GM21619 (cell line): ENCODE data around the gene MRGPRX1.
"Not testable (repeated sequence)": the region's sequence is repeated elsewhere in the genome, so short reads cannot be mapped to it uniquely, and the experiment has no call there.

Experiments used
- ATAC-seq: cut with Tn5 transposase; IDR thresholded peaks from one replicate; pipeline ENCODE4 v1.9.1; 2021; ENCODE audit not compliant: unreplicated experiment

MRGPRX1 gene

GRCh38 chr11:18939314-18939713, at the start of gene MRGPRX1:
TSS of gene MRGPRX1 (minus strand) at chr11:18939414. CDS start at chr11:18934784, 4,630 bp downstream.
- ATAC-seq, result no peak

DNA sequence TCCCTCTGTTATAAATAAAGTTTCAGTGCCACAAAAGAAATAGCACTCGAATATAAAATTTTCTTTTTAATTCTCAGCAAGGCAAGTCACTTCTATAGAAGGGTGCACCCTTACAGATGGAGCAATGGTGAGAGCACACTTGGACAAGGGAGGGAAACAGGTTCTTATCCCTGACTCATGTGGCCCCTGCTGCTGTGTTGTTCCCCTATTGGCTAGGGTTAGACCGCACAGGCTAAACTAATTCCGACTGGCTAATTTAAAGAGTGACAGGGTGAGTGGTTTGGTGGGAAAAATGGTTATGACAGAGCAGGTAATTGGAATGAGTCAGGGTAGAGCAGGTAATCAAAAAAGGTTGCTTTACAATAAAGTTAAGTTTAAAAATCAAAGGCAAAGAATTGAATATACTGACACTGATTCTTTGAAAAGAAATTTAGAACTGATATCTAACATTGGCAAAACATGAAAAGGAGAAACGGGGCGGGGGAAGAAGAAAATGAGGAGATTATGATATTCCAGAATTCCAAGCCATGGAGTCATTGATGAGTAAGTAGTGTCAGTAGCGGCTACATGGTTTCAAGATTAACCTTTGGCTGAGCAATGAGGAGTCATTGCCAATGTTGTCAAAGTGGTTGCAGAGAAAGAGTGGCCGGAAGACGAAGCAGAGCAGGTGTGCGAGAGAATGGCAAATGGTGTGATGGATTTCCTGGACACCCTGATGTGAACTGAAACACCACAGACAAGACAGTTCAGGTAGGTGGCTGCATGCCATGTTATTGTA, 48.4 kb upstream of the MRGPRX1 start:
- ATAC-seq, result no peak

DNA sequence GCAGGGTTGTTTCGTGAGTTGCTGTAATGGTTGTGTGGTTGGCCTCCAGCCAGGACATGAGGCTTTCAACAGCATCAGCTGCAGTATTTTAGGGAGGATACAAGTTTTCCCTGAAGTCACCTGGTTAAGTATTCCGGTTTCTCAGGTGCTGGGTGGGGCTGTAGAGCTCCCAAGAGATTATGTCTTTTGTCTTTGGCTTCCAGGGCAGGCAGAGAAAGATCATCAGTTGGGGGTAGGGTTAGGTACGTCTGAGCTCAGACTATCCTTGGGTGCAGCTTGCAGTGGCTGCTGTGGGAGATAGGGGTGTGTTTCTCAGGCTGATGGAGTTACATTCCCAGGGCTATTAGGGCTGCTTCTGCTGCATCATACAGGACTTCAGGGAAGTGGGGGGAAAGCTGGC, 47.5 kb upstream of the MRGPRX1 start:
- no peak for ATAC-seq

GRCh38 chr11:18981897-18982296, 42.7 kb upstream of the MRGPRX1 start:
- no peak for ATAC-seq

- ATAC-seq, result no peak
These were observed 35.0 kb upstream of the MRGPRX1 start for GRCh38 chr11:18974192-18974591.

DNA sequence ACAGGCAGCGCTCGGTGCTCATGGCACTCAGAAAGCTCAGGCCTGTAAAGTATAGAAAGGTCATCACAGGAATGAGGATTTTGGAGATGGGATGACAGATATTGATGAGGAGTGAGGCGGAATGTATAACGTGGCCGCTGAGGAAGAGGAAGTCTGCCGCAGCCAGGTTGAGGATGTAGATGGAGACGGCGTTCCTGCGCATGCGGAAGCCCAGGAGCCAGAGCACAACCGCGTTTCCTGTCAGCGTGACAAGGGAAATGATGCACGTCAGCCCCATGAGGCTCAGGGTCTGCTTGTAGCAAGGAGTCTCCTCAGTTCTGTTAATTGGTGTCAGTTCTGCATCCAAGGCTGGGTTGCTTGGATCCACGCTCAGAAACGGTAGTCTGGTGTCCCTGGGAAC, 33.1 kb upstream of the MRGPRX1 start:
- no peak for ATAC-seq

- ATAC-seq, result no peak
These were observed 30.5 kb upstream of the MRGPRX1 start for GRCh38 chr11:18969720-18970119.

- ATAC-seq, result no peak
These were observed 19.2 kb upstream of the MRGPRX1 start for GRCh38 chr11:18958221-18958910.

DNA sequence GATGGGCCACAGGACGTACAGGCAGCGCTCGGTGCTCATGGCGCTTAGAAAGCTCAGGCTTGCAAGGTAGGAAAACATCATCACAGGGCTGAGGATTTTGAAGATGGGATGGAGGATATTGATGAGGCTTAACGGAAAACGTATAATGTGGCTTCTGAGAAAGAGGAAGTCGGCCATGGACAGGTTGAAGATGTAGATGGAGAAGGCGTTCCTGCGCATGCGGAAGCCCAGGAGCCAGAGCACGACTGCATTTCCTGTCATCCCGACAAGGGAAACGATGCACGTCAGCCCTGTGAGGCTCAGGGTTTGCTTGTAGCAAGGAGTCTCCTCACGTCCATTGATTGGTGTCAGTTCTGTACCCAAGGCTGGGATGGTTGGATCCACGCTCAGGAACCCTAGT, 17.4 kb upstream of the MRGPRX1 start:
- no peak for ATAC-seq

DNA sequence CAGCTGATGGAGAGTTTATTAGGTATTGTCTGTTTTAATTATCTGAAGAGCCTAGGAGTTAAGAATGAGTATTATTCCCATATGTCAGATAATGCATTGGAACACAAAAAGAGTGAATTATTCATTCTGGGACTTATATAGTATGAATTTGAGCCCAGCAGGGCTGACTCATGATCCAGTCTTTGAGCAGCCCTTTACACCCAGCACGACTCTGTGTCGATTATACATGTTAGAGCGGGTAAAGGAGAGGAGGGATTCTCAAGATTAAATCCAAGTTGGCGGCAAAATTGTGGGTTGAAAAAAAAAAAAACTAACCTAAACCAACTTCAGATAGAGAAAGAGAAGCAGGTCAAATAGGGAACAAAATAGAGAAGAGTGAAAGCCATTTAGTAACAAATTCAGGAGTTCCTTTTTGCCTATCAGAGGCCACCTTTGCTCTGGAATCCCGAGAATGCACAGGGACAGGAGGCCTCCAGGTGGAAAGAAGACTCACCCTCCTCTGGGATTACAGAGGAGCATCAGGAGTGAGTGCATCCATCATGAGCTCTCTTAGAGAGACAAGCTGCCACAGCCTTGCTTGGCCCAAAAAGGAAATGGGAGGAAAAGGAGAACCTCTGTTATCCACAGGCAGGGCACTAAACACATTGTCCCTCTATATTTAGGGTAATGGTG, 3.1 kb downstream of the MRGPRX1 start:
- no peak for ATAC-seq

DNA sequence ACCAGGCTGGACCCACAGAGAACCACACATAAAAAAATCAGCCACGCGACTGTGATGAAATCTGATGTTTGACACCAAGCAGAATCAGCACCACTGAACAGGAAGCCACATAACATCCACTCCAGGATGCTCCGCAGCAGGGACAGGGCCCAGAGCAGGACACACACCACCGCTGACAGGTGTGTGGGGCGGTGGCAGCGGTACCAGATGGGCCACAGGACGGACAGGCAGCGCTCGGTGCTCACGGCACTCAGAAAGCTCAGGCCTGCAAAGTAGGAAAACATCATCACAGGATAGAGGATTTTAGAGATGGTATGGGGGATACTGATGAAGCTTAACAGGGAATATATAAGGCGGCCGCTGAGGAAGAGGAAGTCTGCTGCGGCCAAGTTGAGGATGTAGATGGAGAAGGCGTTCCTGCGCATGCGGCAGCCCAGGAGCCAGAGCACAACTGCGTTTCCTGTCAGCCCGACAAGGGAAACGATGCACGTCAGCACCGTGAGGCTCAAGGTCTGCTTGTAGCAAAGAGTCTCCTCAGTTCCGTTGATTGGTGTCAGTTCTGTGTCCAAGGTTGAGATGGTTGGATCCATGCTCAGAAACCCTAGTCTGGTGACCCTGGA, 4.9 kb downstream of the MRGPRX1 start:
- no peak for ATAC-seq

DNA sequence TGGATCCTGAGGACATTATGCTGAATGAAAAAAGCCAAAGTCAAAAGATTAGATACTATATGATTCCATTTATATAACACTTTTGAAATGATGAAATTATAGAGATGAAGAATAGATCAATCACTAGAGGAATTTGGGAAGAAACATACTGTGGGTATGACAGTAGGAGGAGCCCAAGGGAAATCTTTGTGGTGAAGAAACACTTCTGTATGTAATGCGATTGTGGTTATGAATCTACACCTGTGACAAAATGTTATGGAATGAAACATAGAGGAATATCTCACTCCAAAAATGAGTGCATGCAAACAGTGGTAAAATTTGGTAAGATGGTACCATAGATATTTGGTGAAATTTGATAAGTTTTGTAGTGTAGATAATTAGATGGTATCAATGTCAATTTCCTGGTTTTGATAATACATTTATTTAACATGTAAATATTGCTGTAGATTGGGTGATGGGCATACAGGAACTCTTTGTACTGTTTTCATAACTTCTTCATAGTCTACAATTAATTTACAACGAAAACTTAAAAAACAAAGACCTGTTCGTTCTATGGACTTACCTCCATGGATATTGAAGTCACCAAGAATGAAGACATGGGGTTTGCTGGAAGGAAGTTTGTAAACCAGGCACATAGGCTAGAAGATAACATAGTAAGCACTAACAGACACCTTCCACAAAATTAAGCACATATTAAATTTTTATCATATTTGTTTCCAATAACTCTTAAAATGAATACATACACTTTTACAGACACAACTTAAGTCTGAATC, 11.5 kb downstream of the MRGPRX1 start:
- ATAC-seq, result no peak

- ATAC-seq, result not testable (repeated sequence)
These were observed 13.8 kb downstream of the MRGPRX1 start for GRCh38 chr11:18925426-18925825.

- no peak for ATAC-seq
These were observed 26.3 kb downstream of the MRGPRX1 start for GRCh38 chr11:18912883-18913282.

GRCh38 chr11:18907391-18907790, 31.8 kb downstream of the MRGPRX1 start:
- ATAC-seq, result no peak

DNA sequence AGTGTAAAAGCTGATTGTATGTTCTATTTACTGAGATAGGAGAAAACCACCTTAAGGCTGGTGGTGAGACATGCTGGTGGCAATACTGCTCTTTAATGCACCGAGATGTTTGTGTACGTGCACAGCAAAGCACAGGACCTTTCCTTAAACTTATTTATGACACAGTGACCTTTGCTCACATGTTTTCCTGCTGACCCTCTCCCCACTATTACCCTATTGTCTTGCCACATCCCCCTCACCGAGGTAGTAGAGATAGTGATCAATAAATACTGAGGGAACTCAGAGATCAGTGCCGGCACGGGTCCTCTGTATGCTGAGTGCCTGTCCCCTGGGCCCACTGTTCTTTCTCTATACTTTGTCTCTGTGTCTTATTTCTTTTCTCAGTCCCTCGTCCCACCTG, 38.6 kb downstream of the MRGPRX1 start:
- not testable (repeated sequence) for ATAC-seq

DNA sequence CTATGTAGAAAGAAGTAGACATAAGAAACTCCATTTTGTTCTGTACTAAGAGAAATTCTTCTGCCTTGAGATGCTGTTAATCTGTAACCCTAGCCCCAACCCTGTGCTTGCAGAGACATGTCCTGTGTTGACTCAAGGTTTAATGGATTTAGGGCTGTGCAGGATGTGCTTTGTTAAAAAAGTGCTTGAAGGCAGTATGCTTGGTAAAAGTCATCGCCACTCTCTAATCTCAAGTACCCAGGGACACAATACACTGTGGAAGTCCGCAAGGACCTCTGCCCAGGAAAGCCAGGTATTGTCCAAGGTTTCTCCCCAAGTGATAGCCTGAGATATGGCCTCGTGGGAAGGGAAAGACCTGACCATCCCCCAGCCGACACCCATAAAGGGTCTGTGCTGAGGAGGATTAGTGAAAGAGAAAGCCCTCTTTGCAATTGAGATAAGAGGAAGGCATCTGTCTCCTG, 39.0 kb downstream of the MRGPRX1 start:
- ATAC-seq, result not testable (repeated sequence)

GRCh38 chr11:18891712-18892111, 47.5 kb downstream of the MRGPRX1 start:
- not testable (repeated sequence) for ATAC-seq

DNA sequence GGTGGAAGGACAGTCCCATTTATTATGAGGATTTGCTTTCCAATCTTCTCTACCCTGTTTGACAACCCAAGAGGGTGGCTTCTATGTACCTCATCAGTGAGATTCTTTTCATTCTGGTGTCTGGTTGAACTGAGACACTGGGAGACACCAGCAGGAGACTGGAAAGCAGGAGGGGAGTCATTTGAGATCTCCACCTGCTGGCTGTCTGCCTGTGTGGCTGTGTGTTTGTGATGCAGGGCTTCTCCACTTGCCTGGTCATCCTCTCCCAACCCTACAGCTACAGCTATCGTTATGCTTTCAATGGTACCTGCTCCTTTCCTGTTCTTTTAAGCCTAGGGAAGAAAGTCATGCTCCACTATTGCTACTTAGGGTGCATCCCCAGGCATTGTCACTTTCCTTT, 48.6 kb downstream of the MRGPRX1 start:
- ATAC-seq, result no peak
